DMS153 treated with DMSO at 0.1 percent for 48 hours (cell line): Measurements from ENCODE around the gene NUB1.
"Not testable (repeated sequence)": the region's sequence is repeated elsewhere in the genome, so short reads cannot be mapped to it uniquely, and the experiment has no call there.

ENCODE experiments used
- DNase-seq: peaks from one replicate; lab custom pipeline; 2025; ENCODE audit not compliant: unreplicated experiment; lab: John Stamatoyannopoulos, UW

The NUB1 gene, protein sequence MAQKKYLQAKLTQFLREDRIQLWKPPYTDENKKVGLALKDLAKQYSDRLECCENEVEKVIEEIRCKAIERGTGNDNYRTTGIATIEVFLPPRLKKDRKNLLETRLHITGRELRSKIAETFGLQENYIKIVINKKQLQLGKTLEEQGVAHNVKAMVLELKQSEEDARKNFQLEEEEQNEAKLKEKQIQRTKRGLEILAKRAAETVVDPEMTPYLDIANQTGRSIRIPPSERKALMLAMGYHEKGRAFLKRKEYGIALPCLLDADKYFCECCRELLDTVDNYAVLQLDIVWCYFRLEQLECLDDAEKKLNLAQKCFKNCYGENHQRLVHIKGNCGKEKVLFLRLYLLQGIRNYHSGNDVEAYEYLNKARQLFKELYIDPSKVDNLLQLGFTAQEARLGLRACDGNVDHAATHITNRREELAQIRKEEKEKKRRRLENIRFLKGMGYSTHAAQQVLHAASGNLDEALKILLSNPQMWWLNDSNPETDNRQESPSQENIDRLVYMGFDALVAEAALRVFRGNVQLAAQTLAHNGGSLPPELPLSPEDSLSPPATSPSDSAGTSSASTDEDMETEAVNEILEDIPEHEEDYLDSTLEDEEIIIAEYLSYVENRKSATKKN

DNA sequence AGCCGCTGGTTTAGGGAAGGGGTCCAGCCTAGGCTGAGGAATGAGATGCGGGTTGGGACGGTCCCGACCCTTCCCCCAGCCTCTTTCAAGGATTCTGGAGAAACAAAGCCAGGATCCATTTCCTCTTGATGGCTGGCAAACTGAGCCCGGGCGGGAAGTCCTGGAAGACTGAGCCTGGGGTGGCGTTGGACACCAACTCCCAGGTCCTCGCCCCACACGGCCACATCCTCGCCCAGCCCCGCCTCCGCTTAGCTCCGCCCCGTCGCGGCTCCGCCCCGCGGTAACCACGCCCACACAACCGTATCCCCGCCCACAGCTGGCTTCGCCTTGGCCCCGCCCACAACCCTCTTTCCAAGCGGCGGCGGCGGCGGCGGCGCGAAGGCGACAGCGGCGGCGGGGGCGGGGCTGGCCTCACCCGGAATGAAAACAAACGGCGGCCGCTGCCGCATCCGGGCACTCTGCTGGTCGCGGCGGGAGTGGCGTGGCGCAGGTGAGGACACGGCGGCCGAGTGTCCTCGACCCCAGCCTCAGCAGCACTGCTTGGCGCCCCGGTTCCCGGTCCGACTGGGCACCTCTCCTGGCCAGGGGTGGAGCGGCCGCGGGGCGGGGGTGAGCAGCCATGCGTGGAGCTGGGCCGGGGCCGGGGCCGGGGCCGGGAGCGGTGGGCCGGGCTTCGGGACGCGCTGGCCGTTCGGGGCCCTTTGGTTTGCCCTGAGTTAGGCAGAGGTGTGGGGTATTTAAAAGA lies at the start of gene NUB1:
TSS of gene NUB1 (plus strand) at position 456 of the 745 bp plus-strand sequence. CDS start 3,538 bp downstream, outside the sequence.
- peak; percentile 81 for DNase-seq

DNA sequence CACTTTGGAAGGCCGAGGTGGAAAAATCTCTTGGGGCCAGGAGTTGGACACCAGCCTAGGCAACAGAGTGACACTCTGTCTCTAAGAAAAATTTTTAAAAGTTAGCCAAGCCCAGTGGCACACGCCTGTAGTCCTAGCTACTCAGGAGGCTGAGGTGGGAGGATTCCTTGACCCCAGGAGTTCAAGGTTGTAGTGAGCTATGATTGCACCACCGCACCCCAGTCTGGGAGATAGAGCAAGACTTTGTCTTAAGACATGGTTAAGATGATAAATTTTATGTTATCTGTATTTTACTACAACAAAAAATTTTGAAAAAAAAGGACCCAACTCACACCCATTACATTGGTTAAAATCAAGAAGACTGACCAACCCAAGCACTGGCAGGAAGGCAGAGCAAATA lies 48.8 kb upstream of the NUB1 start:
- no peak for DNase-seq

DNA sequence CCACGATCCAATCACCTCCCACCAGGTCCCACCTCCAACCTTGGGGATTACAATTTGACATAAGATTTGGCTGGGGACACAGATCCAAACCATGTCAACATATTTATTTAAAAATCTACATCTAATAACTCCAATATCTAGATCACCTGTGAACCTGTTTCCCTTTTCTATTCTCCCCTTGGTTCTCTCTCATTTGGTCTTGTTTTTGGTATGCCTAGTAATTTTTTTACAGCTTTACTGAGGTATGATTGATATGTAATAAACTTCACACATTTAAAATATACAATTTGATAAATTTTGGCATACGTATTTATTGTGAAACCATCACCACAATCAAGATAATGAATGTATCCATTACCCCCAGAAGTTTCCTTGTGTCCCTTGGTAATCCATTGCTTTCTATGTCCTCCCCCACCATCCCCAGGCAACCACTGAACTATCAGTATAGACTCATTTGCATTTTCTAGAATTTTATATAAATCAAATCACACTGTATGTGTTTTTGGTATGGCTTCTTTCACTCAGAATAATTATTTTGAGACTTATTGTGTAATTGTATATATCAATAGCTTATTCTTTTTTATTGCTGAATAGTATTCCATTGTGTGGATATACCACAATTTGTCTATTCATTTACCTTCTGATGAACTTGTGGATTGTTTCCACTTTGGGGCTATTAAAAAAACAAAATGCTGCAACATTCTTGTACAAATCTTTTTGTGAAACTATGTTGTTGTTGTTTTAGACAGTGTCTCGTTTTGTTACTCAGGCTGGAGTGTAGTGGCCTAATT lies 45.2 kb upstream of the NUB1 start:
- no peak for DNase-seq

DNA sequence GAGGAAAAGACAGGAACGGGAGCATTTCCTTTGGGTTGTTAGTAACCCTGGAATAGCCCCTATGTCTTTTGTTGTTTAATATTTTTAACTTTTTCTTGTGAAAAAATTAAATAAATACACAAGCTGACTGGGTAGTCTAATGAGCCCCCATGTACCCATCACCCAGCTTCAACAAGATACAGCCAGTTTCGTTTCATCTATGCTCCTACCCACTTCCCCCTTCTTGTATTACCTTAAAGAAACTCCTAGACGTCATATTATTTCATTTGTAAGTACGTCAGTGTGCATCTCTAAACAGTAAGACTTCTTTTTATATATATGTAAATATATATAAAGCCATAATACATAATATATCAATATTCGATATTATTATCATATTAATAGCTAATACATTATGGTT lies 42.8 kb upstream of the NUB1 start:
- DNase-seq = no peak

DNA sequence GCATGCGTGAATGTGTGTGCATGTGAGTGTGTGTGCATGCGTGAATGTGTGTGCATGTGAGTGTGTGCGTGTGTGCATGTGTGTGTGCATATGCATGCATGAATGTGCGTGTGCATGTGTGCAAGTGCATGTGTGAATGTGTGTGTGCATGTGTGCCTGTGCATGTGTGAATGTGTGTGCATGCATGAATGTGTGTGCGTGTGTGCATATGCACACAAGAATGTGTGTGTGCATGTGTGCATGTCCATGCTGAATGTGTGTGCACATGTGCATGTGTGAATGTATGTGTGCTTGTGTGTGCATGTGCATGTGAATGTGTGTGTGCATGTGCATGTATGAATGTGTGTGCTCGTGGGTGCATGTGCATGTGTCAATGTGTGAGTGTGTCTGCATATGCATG lies 42.1 kb upstream of the NUB1 start:
- no peak for DNase-seq

DNA sequence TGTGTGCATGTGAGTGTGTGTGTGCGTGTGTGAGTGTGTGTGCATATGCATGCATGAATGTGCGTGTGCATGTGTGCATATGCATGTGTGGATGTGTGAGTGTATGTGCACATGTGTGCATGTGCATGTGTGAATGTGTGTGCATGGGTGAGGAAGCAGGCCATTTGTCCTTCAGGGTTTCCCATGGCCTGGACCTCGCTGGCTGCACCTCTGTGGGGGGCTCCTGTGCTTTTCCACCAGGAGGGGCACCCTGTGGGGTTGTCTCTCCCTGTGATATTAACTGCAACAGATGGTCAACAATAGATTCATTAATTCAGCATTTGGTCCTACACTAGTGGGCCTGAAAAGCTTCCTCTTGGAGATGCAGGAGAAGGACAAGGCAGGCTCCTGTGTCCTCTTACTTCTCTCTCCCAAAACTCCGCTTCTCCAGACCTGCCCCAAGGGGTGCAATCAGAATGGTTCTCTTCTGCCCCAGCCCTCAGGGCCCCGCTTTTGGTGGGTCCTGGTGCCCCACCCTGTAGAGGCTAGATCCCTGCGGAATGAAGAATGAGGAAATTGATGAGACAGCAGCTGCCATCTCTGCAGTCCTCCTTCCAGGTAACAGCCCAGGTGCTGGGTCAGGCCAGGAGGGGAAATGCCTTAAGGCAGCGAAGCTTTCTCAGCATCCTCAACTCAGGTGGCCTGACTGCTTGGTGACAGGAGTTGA lies 41.5 kb upstream of the NUB1 start:
- DNase-seq = no peak

DNA sequence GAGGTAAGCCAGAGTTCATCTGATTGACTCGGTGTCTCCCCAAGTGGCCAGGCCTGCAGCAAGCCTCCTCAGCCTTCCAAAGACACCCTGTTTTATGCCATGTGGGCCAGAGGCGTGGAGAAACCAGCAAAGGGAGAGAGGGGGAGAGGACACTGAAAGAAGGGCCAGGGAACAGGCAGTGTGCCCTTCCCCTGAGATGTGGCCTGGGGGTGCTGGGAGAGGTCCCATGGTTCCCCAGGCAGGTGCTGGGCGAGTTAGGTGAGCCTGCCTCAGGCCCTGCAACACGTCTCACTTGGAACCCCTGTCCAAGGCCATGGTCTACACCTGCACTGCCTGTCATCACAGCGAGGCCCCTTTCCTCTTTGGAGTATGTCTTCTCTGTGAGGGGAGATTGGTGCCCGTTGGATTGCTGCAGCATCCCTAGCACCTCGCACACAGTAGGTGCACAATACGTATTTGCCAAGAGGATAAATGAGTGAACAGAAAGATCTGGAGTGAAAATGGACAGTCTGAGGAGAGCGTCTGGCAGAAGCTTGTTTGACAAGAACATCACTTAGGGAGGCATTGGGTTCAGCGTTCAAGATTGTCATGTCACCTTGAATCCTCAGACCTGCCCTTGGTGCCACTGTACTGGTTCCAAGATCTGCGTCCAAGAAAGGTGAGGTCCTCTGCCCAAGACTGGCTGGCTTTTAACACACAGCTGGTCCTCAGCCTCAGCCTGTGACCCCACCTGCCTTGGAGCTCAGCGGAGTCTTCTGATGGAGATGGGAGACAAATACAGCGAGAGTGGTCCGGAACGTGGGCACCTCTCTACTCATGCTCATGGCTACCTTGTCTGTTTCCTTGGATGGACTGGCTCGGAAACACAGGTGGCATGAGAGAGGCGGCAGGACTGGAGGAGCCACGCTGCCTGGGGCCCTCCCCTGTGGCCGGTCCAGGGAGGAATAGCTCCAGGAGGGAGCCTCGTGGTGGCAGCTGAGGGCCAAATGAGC lies 39.8 kb upstream of the NUB1 start:
- no peak for DNase-seq

DNA sequence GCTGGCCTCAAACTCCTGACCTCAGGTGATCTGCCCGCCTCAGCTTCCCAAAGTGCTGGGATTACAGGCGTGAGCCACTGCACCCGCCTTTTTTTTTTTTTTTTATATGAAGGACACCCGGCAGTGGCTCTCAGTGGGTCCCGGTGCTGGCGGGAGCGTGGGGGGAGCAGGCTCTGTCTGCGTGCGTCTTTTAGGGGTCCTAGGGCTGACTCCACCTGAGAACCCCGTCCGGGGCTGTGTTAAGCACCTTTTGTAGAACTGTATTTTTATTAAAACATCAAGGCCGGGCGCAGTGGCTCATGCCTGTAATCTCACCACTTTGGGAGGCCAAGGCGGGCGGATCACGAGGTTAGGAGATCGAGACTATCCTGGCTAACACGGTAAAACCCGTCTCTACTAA lies 37.4 kb upstream of the NUB1 start:
- not testable (repeated sequence) for DNase-seq

DNA sequence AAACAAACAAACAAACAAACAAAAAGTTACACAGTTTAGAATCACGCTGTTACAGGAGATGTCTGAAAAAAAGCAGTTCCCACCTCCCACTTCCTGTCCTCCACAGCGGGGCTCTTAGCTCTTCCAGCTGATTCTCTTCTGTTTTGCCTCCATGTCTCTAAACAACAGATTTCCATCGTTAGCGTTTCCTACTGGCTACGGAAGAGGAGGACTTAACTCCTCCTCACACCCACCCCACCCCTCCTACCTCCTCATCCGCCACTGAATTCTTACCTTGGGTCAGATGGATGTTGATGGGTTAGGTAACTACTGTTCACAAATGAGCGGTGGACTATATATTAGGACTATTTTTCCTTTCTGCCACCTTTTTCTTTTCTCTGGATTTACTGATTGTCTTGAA lies 36.8 kb upstream of the NUB1 start:
- peak; percentile 11 for DNase-seq

DNA sequence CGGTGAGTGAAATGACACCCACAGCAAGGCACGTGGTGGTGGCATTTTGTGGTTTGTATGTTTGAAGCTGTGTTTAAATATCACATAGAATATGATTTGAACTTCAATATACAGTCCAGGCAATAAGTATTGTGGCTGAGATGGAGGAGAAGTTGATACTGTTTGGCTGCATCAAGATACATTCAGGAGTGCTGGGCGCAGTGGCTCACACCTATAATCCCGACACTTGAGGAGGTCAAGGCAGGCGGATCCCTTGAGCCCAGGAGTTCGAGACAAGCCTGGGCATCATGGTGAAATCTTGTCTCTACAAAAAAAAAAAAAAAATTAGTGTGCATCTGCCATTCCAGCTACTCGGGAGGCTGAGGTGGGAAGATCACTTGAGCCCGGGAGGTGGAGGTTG lies 35.2 kb upstream of the NUB1 start:
- no peak for DNase-seq

DNA sequence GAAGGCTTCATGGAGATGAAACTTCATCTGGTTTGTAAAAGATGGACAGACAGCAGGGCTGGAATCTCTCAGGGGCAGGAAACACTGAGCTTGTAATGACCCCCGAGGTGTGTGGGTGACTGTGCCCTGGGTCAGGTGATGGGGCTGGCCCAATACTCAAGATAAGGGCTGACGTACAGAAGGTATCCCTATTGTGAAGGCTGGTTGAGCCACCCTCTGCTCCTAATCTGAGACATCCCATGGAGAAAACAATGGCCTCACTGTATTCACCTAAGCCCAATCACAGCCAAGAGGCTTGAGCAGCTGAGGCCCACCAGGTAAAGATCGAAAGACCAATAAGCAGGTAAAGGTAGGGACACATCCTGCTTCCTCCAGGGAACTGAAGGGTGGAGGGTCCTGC lies 34.8 kb upstream of the NUB1 start:
- DNase-seq = no peak

DNA sequence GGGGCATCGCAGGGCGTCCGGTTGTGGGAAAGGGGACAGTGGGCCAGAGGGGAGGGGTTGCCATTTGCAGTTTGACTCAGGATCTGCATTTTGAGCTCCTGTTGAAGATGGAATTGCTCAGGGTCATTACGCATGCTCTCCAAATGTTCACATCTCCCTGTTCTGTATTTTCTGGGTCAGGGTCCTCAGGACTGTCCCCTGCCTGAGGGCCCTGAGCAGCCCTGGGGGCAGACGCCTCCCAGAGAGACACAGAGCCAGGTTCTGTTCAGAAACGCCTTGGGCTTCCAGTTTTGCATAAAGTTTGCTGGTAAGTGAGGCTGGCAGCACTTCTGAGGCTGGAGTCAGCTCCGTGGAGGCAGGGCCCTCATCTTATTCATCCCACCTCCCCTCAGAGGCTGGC lies 34.1 kb upstream of the NUB1 start:
- DNase-seq = no peak

DNA sequence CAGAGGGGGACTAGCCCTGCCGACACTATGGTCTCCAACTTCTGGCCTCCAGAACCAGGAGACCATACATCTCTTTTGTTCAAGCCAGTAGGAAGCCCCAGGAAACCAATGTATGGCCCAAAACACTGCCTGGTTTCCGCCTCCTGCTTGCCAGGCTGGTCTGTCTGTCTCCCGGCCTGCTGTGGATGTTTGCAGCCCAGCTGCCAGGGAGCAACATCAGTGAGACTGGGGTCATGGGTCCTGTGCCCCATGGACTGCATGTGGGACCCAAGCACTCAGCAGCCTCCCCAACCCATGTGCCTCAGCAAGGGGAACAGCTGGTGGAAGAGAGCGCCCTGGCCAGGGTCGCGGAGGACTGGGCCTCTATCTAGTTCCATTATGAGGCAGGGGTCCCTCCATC lies 33.4 kb upstream of the NUB1 start:
- no peak for DNase-seq

DNA sequence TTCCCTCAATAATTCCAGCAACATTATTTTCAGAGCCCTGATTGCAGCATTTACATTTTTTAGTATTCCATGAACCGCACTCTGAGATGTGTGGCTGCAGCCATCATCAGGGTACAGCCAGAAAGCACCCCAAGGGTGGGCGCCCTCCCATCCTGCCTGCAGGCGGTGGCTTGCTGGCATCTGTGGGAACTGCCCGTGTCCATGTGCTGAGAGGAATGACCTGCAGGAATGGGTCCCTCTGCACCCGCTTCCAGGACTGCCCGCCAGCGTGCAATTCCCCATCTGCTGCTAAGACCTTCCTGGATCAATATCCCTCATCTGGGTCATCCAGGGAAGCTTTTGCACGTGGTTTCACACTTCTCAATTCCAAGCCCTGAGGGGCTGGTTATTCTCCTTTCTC lies 32.8 kb upstream of the NUB1 start:
- no peak for DNase-seq

DNA sequence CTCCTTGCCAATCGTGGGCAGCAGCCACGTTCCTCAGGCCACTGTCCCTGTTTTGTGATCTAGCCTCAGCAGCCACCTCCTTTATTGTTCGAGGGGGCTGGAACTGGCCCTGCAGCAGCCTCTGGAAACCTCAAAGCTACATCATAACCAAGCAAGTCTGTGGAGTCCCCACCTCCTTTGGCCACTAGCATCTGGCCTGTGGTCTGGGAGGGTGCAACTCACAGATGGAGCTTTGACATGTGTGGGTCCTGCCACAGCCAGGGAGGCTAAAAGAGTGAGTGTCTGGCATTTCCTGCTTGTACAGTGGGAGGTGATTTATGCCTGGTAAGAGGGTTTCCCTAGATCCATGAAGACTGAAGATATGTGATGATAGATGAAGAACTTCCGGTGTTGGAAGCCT lies 32.3 kb upstream of the NUB1 start:
- DNase-seq = no peak

DNA sequence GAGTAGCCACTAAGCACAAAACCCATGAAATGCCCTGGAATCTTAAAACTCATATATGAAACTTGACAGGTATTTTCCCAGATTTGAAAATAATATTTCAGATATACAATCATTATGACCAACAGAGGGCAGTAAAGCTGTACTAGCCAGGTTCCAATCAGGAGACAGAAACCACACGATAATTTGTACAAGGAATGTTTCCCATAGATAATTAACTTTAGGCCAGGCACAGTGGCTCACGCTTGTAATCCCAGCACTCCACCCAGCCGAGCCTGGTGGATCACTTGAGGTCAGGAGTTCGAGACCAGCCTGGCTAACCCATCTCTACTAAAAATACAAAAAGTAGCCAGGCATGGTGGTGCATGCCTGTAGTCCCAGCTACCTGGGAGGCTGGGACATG lies 31.0 kb upstream of the NUB1 start:
- no peak for DNase-seq

DNA sequence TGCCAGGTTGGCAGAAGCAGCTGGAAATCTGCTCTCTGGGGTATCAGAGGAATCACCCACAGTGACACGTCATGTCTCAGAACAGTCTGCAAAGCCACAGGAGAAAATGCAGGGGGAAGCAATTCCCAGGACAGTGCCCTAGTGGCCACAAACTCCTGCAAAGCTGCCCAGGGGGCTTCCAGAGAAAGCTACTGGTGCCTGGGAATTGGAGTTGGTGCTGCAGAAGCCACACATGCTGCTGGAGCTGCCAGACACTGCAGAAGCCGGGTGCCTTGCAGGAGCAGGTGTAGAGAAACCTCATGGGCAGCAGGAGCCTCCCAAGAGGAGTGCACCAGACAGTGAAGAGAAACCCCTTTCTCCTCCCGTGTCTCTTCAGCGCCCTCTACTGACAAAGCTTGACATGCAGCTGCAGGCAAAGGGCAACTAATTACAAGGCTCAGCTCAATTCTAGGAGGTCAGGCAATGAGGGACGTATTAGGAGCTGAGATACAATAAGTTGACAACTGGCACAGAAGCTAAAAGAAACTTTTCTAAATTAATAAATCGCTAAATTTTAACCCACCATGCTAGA lies 30.2 kb upstream of the NUB1 start:
- DNase-seq = no peak

DNA sequence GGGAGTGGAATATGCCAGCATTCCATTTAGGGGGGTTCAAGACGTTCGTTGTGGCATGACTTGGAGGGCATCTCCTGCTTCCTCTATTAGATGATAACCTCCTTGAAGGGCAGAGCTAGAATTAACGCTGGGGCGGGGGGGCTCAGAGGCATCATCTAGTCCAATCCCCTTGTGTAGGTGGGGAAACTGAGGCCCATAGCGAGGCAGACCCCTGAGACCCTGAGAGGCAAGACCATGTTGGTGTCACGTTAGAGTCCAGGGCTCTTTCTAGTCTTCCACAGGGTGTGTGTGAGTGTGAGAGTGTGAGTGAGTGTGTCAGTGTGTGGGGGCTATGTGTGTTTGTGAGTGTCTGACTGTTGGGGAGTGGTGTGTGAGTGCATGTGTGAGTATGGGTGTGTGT lies 29.3 kb upstream of the NUB1 start:
- no peak for DNase-seq
